Prostate gland (tissue), 2 donors: ENCODE data around the gene TM7SF3. TPM values are rescaled to one million over a fixed set of nuclear protein-coding genes. Genes with fewer than 3 reads are reported as not detected.

Experiments
- DNase-seq: peaks from one replicate; pipeline ENCODE4 v3.0.0-alpha.2; 2019; ENCODE audit warnings: low spot score
- H3K27ac ChIP-seq, 2 donors: fragments of 200-600 bp; sonication (generic); 2 replicates each; pipeline ENCODE4 v1.5.1; 2017 to 2019
- H3K27me3 ChIP-seq: fragments of 200-600 bp; sonication (generic); replicated peaks from 2 replicates; pipeline ENCODE4 v1.5.1; 2019; ENCODE audit not compliant: insufficient read depth
- H3K36me3 ChIP-seq, 2 donors: fragments of 200-600 bp; sonication (generic); 1 replicate in 1 of 2; 2 replicates in 1 of 2; pipeline versions ENCODE4 v1.5.1 to v1.8.1; 2017 to 2019
- H3K4me1 ChIP-seq: fragments of 200-600 bp; sonication (generic); replicated peaks from 2 replicates; pipeline ENCODE4 v1.5.1; 2019
- H3K4me3 ChIP-seq, 2 donors: fragments of 200-600 bp; sonication (generic); 2 replicates each; pipeline ENCODE4 v1.5.1; 2017 to 2019
- H3K9me3 ChIP-seq: fragments of 200-600 bp; sonication (generic); 2 replicates; pipeline ENCODE4 v1.5.1; 2017
- POLR2A ChIP-seq: fragments of 450-650 bp; IDR thresholded peaks from one replicate; pipeline ENCODE4 v1.6.1; 2016; ENCODE audit warnings: antibody characterized with exemption, mild to moderate bottlenecking
- POLR2AphosphoS5 ChIP-seq: sonication (generic); formaldehyde crosslinking; IDR thresholded peaks from one replicate; pipeline ENCODE4 v1.6.1; 2017; ENCODE audit warnings: antibody characterized with exemption
- WGBS: methylation state at CpG from one replicate; pipeline ENCODE4 v1.1.5; 2018; 5-methylcytosine and 5-hydroxymethylcytosine counted together
- intact Hi-C: fragments of 100-400 bp; cut with DNase I; formaldehyde crosslinking; loops from one replicate; pipeline ENCODE4 v1.14.2; 2022
- total RNA-seq, 2 donors: library from RNA; depleted of rRNA; stranded (reverse); fragments of >200 nt; gene quantifications; one replicate each; pipeline ENCODE4 v1.1.0, GENCODE V29; 2016
- TF ChIP-seq, protein P1 (sequence below), 4 experiments: fragments of 200-600 bp in 2 of 4; fragments of 450-650 bp in 2 of 4; sonication (generic) in 2 of 4; IDR thresholded peaks; 1 replicate in 3 of 4; 2 replicates in 1 of 4; pipeline ENCODE4 v1.5.1; 2016 to 2019; ENCODE audit warnings: antibody characterized with exemption in 4 of 4, mild to moderate bottlenecking in 2 of 4, moderate library complexity in 2 of 4

The TM7SF3 gene
- total RNA-seq, 2 donors from 2014 or later, result 94.5 to 132 TPM

DNA sequence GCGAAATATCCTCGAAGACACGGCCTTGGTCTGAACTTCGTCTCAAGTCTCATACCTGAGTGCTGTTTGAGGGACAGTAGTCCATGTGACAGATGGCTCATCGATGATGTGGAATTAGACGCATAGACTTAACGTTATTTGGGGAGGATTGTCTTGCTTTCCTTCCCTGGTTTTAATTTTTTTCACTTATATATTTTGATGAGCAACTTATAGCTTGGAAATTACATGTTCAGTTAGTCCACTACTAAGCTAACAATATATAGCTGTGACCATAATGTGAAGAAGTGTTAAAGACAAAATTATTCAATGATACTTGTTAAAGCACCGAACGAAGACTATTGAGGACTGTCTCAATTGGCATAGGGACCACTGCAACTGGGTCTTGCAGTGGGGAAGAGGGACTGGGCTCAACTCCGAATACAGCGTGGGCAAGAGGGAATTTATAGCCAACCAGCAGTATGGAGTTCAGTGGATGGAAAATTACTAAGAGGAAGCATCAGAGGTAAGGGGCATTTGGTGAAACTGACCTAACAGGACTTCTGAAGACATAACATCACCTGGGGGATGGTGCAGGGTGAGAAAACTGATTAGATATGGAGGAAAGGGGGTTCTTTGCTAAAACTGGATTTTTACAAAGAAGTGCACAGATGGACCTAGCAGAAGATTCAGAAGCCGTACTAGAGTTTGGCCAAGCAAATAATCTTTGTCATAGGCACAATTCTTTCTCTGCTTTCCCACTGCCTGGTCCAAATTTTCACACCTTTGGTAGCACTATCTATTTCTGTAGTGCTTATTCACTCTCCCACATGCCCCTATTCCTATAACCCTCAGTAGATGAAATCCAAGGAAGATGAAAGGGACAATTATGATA, 910 bp upstream of the TM7SF3 start:
- no peaks in the 10 kb centered on the region for H3K36me3 ChIP-seq
- no peaks in the 10 kb centered on the region for H3K9me3 ChIP-seq
- no peaks in the 10 kb centered on the region for H3K27me3 ChIP-seq
- peak overlapping the region; percentile 88 to 91 for H3K27ac ChIP-seq
- intact Hi-C loops, result loop anchor here (2.0 to 10.0 kb wide), 2 partner anchors 76 to 160 kb away; partner anchors contain the start of gene FGFR1OP2
- H3K4me3 ChIP-seq, result peak overlapping the region; percentile 82 to 91
- no peak for DNase-seq
- H3K4me1 ChIP-seq, result no peaks in the 10 kb centered on the region
- no peak for TF ChIP-seq POLR2AphosphoS5
- TF ChIP-seq, protein P1, sequence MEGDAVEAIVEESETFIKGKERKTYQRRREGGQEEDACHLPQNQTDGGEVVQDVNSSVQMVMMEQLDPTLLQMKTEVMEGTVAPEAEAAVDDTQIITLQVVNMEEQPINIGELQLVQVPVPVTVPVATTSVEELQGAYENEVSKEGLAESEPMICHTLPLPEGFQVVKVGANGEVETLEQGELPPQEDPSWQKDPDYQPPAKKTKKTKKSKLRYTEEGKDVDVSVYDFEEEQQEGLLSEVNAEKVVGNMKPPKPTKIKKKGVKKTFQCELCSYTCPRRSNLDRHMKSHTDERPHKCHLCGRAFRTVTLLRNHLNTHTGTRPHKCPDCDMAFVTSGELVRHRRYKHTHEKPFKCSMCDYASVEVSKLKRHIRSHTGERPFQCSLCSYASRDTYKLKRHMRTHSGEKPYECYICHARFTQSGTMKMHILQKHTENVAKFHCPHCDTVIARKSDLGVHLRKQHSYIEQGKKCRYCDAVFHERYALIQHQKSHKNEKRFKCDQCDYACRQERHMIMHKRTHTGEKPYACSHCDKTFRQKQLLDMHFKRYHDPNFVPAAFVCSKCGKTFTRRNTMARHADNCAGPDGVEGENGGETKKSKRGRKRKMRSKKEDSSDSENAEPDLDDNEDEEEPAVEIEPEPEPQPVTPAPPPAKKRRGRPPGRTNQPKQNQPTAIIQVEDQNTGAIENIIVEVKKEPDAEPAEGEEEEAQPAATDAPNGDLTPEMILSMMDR (IDR thresholded peaks at IDR 0.05), result no peak
- no peak for TF ChIP-seq POLR2A
- 45% methylated on average over 12 of the region's 12 CpGs for WGBS

DNA sequence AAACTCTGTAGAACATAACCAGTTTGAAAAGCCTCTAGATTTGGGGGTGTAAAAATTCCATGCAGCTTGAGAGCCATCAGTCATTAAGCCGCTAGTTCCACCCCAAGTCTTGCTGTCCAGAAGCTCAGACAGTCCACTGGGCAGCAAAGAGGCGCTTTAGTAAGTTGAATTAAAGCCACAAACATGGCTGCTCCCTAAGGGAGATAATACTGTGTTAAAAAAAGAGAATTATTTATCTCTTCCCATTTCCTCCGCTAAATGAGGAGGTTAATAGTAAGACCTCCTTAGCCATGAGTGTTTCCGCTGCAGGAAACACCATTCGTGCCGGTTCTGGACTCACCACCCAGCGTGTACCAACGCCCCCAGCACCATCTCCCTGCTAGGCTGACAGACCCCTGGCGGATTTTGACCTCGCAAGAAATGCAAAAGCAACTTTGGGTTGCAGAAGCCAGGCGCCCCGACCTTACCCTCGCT, 536 bp downstream of the TM7SF3 start:
- no peak for TF ChIP-seq POLR2A
- TF ChIP-seq, protein P1 (IDR thresholded peaks at IDR 0.05), result no peak
- no peak for TF ChIP-seq POLR2AphosphoS5
- Histone ChIP-seq H3K36me3 (no peaks in the 10 kb centered on the region), H3K27ac (peak overlapping the region; percentile 88 to 91), H3K27me3 (no peaks in the 10 kb centered on the region), H3K9me3 (no peaks in the 10 kb centered on the region), H3K4me3 (peak overlapping the region; percentile 82 to 91), H3K4me1 (no peaks in the 10 kb centered on the region)
- DNase-seq, result no peak
- 0% methylated on average over 13 of the region's 13 CpGs for WGBS
- intact Hi-C loops, result loop anchor here (2.0 to 10.0 kb wide), 2 partner anchors 75 to 159 kb away; partner anchors contain the start of gene FGFR1OP2

DNA sequence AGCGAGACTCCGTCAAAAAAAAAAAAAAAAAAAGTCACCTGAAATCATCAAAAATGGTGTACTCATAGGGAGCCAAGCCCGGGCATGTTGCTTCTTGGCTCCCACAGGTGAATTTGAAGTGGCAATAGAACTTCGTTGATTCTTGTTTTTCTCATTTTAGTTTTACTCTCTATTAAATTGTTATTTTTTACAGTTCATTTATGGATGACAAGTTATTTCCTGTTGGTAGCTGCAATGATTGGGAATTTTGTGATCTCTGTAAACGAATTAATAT, 1.3 kb downstream of the TM7SF3 start:
- H3K27me3 ChIP-seq, result no peaks in the 10 kb centered on the region
- intact Hi-C loops, result loop anchor here (10.0 kb wide), 1 partner anchor 158 kb away; no protein-coding TSS in a partner anchor
- H3K4me3 ChIP-seq, result peak overlapping the region; percentile 82 to 91
- no peaks in the 10 kb centered on the region for H3K4me1 ChIP-seq
- H3K27ac ChIP-seq, result peak overlapping the region; percentile 88 to 91
- 39% methylated on average over 5 of the region's 5 CpGs for WGBS
- DNase-seq, result no peak
- no peak for TF ChIP-seq POLR2AphosphoS5
- TF ChIP-seq POLR2A, result no peak
- TF ChIP-seq, protein P1 (IDR thresholded peaks at IDR 0.05), result no peak
- H3K9me3 ChIP-seq, result no peaks in the 10 kb centered on the region
- no peaks in the 10 kb centered on the region for H3K36me3 ChIP-seq

DNA sequence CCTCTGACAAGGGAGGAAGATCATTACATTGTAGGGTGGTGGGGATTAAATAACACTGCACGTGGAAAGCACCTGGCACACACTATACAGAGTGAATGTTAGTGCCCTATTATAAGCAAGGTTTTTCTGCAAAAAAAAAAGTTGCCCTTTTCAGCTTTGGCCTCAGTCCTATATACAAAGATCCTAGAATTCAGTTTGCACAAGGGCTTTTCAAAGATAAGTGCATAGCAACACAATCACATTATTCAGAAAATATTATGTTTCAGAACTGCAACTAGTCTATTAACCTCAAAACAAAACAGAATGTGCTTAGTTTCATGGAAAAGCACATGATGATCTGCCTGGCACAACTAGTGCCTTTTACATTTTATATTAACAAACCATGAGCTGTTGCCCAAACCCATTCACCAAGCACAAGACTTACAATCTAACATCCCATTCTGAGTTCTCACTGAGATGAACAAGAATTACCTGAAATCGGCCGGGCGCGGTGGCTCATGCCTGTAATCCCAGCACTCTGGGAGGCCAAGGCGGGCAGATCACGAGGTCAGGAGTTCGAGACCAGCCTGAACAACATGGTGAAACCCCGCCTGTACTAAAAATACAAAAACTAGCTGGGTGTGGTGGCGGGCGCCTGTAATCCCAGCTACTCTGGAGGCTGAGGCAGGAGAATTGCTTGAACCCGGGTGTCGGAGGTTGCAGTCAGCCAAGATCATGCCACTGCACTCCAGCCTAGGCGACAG, 1.8 kb downstream of the TM7SF3 start:
- Histone ChIP-seq H3K27me3 (no peaks in the 10 kb centered on the region), H3K4me1 (no peaks in the 10 kb centered on the region), H3K27ac (peak overlapping the region; percentile 88 to 91), H3K36me3 (no peaks in the 10 kb centered on the region), H3K9me3 (no peaks in the 10 kb centered on the region), H3K4me3 (peak overlapping the region; percentile 82 to 91)
- DNase-seq, result peak; percentile 8
- 65% methylated on average over 14 of the region's 14 CpGs for WGBS
- intact Hi-C loops, result loop anchor here (10.0 kb wide), 1 partner anchor 158 kb away; no protein-coding TSS in a partner anchor
- TF ChIP-seq, protein P1 (IDR thresholded peaks at IDR 0.05), result no peak
- peak; percentile 3 for TF ChIP-seq POLR2AphosphoS5
